ENCODE data around the gene DLG1.

DNA sequence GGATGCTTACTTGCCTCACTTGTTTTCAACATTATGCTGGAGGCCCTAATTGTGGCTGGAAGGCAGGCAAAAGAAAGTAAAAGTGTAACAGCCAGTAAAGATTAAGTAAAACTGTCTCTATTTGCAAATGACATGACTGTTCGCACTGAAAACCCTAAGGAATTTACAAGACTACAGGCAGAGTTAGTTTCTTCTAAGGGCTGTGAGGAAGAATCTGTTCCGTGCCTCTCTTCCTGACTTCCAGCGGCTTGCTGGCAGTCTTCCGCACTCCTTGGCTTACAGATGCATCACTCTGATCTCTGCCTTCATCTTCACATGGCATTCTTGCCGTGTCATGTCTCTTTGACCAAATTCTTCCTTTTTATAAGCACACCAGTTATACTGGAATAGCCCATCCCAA is 86.1 kb downstream of the DLG1 start:
- TF ChIP-seq POLR2A (IDR thresholded peaks at IDR 0.05) (no peak), POLR2AphosphoS5 (IDR thresholded peaks at IDR 0.05) (no peak), EP300 (IDR thresholded peaks at IDR 0.05; ENCODE audit: low read depth) (no peak)
- TF ChIP-seq, protein P1, sequence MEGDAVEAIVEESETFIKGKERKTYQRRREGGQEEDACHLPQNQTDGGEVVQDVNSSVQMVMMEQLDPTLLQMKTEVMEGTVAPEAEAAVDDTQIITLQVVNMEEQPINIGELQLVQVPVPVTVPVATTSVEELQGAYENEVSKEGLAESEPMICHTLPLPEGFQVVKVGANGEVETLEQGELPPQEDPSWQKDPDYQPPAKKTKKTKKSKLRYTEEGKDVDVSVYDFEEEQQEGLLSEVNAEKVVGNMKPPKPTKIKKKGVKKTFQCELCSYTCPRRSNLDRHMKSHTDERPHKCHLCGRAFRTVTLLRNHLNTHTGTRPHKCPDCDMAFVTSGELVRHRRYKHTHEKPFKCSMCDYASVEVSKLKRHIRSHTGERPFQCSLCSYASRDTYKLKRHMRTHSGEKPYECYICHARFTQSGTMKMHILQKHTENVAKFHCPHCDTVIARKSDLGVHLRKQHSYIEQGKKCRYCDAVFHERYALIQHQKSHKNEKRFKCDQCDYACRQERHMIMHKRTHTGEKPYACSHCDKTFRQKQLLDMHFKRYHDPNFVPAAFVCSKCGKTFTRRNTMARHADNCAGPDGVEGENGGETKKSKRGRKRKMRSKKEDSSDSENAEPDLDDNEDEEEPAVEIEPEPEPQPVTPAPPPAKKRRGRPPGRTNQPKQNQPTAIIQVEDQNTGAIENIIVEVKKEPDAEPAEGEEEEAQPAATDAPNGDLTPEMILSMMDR (IDR thresholded peaks at IDR 0.05): no peak

Data from transverse colon (tissue), 4 donors.